GM19240 (cell line): ENCODE measurements around the gene BMP4.

Source experiments
- DNase-seq: peaks from one replicate; pipeline ENCODE4 v3.0.0; 2011; ENCODE audit warnings: low spot score; ENCODE audit not compliant: insufficient read length

Gene BMP4

DNA sequence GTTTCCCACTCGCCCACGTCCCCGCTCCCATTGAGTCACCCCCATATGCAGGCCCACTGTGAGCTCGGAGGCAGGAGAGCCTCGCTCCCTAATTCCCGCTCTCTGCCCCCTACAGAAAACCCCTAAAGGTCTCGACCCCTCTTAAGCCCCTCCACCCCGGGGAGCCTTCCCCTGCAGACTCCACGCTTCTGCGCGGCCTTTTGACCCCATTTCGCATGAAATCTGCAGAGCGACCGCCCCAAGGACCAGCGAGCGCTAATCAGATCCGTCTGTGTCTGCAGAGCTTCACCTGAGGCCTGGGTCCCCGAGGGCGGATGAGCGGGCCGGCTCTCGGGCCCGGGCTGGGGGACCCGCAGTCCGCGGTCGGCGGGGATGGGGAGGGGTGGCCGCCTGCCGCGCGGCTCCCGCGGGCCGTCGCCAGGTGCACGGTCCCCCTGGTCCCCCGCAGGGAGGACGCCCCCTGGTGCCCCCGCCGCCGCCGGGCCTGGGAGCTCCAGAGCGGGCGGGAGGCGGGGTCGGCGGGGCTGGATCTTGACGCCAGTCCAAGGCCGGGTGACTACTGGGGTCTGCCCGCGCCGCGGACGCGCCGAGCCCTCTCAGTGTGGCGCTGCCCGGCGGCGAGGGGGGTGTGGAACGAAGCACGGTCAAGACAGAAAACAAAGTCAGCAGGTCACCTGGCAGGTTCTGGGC, 10.1 kb downstream of the BMP4 start:
- no peak for DNase-seq

DNA sequence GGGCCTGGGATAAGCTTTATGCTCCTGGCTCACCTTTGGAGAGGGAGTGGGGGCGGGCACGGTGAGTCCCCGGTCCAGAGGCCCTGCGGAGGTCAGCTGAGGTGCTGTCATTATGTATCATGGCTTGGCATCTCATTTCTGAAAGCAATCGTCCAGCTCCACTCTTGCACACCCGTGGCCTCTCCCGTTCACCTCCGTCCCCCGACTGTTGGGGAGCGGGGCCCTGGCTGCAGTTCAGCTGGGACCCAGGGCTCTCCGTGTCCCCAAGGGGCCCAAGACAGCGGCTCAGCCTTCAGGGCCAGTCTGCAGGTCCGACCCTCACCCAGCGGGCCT, 10.6 kb downstream of the BMP4 start:
- DNase-seq: no peak

GRCh38 chr14:53943751-53944083, 12.9 kb downstream of the BMP4 start:
- no peak for DNase-seq

DNA sequence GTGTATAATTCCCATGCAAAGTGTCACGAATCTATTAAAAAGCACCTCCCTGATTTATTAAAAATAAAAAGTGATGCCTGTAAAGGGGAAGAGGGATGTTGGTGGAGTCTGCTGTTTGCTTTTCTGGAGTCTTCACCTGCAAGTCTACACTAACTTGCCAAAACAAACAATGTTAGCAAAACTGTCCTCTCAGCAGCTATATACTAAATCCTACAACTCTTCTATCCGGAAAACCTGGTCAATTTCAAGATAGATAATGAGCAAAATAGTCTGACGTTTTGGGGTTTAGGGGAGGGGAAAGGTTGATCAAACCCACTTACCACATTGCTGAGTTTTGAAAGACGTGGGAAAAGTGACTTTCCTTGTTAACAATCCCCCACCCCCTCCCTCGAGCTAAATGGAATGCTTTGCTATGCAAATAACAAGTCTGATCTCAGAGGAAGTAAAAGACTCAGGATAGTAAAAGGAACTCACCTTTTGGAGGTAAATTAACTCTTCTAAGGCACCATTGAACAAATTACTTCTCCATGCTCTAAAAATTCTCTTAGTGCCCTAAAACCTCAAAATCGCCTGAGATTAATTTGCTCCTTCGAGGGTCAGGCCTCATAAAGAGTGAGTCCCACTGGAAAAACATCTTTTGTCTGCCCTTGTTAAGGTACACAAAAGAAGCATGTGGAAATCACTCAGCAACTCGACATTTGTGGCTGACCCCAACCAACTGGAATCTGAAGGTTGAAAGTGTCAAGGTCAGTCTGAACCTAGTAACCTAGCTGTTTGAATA, 13.5 kb downstream of the BMP4 start:
- DNase-seq: no peak

DNA sequence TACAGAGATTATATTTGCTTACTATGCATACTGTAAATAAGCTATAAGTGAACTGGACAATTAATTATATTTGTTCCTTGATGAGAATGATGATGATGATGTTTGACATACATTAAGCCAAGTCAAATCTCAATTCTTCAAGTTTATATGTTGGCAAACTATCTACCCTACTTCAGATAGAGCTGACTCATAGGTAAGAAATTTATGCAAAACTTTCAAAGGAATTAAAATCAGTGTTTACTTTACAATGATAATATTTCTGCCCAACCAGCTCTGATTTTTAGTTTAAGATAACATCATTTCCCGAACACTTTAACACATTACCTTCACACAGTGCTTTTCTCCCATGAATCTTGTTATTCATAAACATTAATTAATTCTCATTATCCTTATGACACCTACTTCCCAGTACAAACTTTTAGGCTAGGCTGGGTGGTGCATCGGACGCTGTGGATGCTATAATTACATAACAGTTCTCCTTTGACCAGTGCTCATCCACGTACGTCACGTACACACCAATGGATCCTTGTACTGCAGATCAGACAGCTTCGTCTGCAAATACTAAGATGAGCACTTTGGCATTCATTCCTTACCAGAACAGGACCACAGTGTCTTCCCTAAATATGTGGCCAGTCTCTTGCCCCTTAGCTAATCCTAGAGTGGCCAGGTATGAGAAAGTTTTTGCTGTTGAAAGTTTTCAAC, 18.3 kb downstream of the BMP4 start:
- DNase-seq: no peak

- no peak for DNase-seq
Measured at GRCh38 chr14:53934778-53935414, 21.7 kb downstream of the BMP4 start.

GRCh38 chr14:53932966-53933365, 23.7 kb downstream of the BMP4 start:
- no peak for DNase-seq

GRCh38 chr14:53929871-53930715, 26.5 kb downstream of the BMP4 start:
- no peak for DNase-seq

GRCh38 chr14:53927171-53927570, 29.5 kb downstream of the BMP4 start:
- no peak for DNase-seq

- DNase-seq: no peak
Measured at GRCh38 chr14:53925201-53925766, 31.3 kb downstream of the BMP4 start.

- no peak for DNase-seq
Measured at GRCh38 chr14:53924753-53925152, 31.9 kb downstream of the BMP4 start.

- no peak for DNase-seq
Measured at GRCh38 chr14:53921027-53921426, 35.6 kb downstream of the BMP4 start.

GRCh38 chr14:53916239-53916638, 40.4 kb downstream of the BMP4 start:
- no peak for DNase-seq

DNA sequence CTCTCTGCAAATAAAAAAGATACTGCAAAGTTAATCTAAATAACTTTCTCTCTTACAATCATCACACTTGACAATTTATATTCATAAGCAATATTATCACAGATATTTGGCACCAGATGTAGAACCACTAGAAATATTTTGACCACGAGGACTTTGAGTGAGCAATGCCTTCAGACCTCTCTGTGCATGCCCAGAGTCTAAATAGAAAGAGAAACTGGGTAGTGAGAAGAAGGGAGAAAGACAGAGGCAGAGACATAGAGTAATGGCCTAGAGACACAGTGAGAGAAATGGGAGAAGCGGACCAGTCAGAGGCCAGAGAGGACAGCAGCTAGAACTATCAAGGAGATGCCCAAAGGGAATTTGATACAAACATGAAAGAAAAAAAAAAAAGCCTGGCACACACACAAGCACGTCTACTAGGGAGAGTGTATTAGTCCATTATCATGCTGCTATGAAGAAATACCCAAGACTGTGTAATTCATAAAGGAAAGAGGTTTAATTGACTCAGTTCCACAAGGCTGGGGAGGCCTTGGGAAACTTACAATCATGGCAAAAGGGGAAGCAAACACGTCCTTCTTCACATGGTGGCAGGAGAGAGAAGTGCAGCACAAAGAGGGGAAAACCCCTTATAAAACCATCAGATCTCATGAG, 41.1 kb downstream of the BMP4 start:
- no peak for DNase-seq

- DNase-seq: no peak
Measured at GRCh38 chr14:53912021-53912420, 44.6 kb downstream of the BMP4 start.

DNA sequence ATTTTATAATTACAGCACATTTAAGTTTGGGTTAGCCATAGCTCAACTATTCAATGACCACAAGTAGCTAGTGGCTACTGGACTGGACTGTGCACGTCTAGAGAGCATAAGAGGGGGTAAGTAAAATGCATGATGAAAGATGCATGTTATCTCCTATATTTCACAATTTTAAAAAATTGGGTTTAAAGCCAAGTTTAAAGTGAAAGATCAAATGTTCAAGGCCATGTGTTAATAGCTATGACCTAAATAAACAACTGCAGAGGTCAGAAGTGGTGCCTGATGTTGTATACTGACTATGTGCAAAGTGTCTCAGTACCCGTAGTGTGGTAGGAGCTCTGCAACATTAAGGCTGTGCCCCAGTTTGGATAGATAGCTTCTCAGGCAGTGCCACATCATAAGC, 48.2 kb downstream of the BMP4 start:
- no peak for DNase-seq

- no peak for DNase-seq
Measured at GRCh38 chr14:53902307-53902706, 54.3 kb downstream of the BMP4 start.

DNA sequence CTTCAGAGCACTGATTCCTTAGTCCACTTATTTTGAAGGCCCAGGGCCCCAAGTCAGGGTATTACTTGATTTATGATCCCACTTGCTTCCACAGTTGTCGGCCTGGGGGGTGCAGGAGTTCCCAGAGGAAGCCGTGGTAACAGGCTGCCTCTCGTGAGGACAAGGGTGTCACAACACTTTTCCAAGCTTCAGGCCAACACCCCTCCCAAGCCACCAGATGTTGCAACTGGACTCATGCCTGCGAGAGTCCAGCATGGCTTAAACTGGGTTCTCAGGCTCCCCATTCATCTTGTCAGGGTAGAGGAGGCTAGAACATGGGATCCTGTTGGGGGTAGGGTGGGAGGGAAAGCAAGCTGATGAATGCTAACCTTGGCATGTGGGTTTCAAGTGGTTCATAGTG, 56.1 kb downstream of the BMP4 start:
- DNase-seq: no peak
